M059J (cell line): ENCODE measurements around the gene NEAT1. TPM values are rescaled to one million over a fixed set of nuclear protein-coding genes. Genes with fewer than 3 reads are reported as not detected.

Source experiments
- DNase-seq: peaks from one replicate; pipeline ENCODE4 v3.0.0-alpha.2; 2012; ENCODE audit warnings: low read depth
- total RNA-seq: library from RNA; depleted of rRNA; stranded (reverse); fragments of >200 nt; shearing (Covaris generic); gene quantifications from 2 replicates; pipeline ENCODE4 v1.2.3, GENCODE V29; 2014

Gene NEAT1
- total RNA-seq, 1 experiment from 2014 or later: 6.5 TPM

- DNase-seq: peak; percentile 88
These were observed 56.9 kb downstream of the NEAT1 start for GRCh38 chr11:65479184-65480145.

GRCh38 chr11:65482306-65482850, 59.8 kb downstream of the NEAT1 start:
- DNase-seq: peak; percentile 75

GRCh38 chr11:65485920-65486219, 63.3 kb downstream of the NEAT1 start:
- peak; percentile 54 for DNase-seq

- DNase-seq: no peak
These were observed 64.2 kb downstream of the NEAT1 start for GRCh38 chr11:65486570-65487466.

GRCh38 chr11:65487467-65488272, 65.1 kb downstream of the NEAT1 start:
- DNase-seq: peak; percentile 100

GRCh38 chr11:65488273-65489034, 65.9 kb downstream of the NEAT1 start:
- DNase-seq: peak; percentile 85

- peak; percentile 97 for DNase-seq
These were observed 66.6 kb downstream of the NEAT1 start for GRCh38 chr11:65489035-65489705.

GRCh38 chr11:65489706-65490320, 67.2 kb downstream of the NEAT1 start:
- DNase-seq: peak; percentile 50

GRCh38 chr11:65491163-65491465, 68.5 kb downstream of the NEAT1 start:
- DNase-seq: no peak

- peak; percentile 98 for DNase-seq
These were observed 69.2 kb downstream of the NEAT1 start for GRCh38 chr11:65491614-65492386.

- DNase-seq: no peak
These were observed 69.7 kb downstream of the NEAT1 start for GRCh38 chr11:65492387-65492636.

- peak; percentile 91 for DNase-seq
These were observed 70.2 kb downstream of the NEAT1 start for GRCh38 chr11:65492637-65493366.

- DNase-seq: peak; percentile 99
These were observed 71.0 kb downstream of the NEAT1 start for GRCh38 chr11:65493367-65494176.
